T-helper 2 cell treated with Interferon-gamma antibody and Interleukin-4, amounts not matched to agents 100 ng/mL and 5 ng/mL, for 36 hours (primary cell): ENCODE data around the gene SMAGP. TPM values are rescaled to one million over a fixed set of nuclear protein-coding genes. Genes with fewer than 3 reads are reported as not detected.

ENCODE experiments used
- intact Hi-C: fragments of 100-400 bp; cut with micrococcal nuclease; formaldehyde crosslinking; loops from one replicate; pipeline ENCODE4 v1.15.1; 2023
- total RNA-seq: library from RNA; stranded (reverse); gene quantifications from 2 replicates; pipeline ENCODE4 v1.2.3, GENCODE V29; 2022

Gene SMAGP
- total RNA-seq, 1 donor from 2014 or later = 2.0 TPM

DNA sequence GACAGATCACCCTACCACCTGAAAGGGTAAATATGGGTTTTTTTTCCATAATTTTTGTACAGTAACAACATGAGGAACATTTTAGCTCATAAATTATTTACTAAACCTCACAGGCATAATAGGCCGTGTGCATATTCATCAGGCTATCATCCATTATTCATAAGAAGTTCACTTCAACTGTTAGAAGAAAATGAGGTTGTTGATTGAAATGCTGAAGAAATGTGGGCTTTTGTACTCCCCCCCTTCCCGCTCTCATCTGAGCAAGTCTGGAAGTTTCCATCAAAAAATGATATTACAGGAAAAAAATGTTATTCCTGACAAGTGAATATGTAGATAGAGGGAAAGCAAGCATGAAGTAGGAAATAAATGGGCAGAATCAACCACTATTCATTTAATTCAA, 44.4 kb downstream of the SMAGP start:
- intact Hi-C loops = no loop called here

DNA sequence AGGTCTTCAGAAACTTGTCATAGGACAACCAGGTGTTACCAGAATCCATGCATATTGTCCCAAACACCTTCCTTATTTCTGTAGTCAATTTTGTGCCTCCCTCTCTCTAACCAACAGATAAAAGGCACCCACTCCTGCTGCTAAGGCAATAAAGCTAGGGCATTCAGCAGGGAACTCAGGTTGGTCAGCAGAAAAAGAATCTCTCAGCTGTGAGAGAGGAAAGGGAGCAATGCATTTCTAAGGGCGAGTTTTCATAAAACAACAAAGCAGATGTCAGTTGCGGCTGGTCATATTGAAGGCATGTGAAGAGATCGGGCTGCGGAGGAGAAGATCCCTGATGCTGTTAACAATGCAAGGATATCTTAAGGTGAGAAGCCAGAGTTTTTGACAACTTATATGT, 45.0 kb downstream of the SMAGP start:
- intact Hi-C loops = no loop called here

DNA sequence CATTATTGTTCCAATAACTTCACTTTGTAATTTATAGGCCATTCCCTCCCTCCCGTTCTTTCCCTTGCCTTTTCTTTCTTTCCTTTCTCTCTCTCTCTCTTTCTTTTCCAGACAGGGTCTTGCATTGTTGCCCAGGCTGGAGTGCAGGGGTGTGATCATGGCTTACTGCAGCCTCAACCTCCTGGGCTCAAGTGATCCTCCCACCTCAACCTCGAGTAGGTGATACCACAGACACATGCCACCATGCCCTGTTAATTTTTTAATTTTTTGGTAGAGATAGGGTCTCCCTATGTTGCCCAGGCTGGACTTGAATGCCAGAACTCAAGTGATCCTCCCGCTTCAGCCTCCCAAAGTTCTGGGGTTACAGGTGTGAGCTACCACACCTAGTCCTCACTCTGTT, 45.6 kb downstream of the SMAGP start:
- intact Hi-C loops = no loop called here

DNA sequence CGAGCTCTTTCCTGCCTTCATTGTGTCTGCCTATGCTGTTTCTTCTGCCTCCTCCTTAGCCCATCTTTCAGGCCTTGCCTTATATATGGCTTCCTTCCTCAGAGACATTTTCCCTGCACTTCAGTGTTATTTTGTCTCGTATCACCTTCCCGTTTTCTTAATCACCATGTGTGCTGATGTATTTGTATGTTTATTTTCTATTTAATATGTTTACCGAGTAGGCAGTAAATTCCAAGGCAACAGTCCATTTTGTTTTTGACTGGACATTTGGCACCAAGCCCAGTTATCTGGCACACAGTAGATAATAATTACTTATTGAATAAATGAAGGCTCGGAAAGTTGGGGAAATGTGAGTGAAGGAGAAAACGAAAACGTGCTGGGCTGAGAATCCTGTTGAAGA, 47.8 kb downstream of the SMAGP start:
- intact Hi-C loops = no loop called here

DNA sequence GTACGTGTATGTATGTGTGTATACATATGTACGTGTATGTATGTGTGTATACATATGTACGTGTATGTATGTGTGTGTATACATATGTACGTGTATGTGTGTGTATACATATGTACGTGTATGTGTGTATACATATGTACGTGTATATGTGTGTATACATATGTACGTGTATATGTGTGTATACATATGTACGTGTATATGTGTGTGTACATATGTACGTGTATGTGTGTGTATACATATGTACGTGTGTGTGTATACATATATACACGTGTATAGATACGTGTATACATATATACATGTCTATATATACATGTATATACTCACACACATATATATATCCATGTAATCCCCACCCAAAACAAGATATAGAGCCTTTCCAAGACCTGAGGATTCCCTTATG, 50.4 kb downstream of the SMAGP start:
- intact Hi-C loops = loop anchor here (2.0 to 5.0 kb wide), 5 partner anchors 47 to 458 kb away; partner anchors contain the start of genes ATF1, BIN2, LETMD1 and TFCP2

DNA sequence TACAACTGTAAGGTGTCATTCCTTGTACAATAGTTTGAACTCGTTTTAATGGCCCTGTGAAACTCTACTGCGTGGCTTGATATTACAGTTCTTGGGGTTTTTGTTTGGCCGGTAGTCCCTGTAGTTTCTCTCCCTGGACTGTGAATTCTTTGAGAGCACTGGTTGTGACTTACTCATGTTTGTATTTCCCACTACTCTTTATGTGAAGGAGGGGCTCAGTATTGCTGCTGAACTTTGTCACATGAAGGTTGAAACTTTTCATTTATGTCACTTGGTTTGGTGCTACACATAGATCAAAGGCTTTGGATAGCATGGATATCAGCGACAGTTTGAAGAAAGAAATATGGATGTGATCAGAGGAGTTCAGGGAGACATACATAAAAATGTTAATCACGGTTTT, 50.9 kb downstream of the SMAGP start:
- intact Hi-C loops = loop anchor here (2.0 to 5.0 kb wide), 5 partner anchors 47 to 457 kb away; partner anchors contain the start of genes ATF1, BIN2, LETMD1 and TFCP2

DNA sequence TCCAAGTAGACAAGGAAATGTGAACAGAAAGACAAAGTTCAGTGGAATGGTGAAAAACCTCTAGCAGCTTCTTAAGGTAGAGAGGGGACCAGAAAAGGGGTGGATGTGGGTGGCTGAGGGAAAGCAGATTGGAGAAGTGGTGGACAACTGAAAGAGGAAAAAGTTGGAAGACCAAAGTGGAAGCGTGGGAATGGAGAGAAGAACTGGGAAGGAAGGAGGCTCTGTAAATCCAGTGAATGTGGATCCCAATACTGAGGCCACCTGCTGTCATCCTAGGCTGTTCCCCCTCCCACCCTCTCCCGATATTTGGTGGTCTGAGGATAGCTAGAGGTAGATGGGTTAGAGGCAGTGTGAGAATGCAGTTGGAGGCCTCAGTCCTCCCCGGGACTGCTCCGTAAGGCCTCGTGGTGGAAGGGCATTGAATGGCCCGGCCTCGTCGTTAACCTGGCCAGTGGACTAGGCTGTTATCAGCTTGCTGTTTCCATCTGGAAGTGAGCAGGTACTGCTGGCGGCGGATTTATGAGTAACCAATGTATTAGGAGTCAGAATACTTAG, 51.5 kb downstream of the SMAGP start:
- intact Hi-C loops = loop anchor here (1.0 to 5.0 kb wide), 6 partner anchors 20 to 456 kb away; partner anchors contain the start of genes ATF1, BIN2, DAZAP2 and LETMD1

DNA sequence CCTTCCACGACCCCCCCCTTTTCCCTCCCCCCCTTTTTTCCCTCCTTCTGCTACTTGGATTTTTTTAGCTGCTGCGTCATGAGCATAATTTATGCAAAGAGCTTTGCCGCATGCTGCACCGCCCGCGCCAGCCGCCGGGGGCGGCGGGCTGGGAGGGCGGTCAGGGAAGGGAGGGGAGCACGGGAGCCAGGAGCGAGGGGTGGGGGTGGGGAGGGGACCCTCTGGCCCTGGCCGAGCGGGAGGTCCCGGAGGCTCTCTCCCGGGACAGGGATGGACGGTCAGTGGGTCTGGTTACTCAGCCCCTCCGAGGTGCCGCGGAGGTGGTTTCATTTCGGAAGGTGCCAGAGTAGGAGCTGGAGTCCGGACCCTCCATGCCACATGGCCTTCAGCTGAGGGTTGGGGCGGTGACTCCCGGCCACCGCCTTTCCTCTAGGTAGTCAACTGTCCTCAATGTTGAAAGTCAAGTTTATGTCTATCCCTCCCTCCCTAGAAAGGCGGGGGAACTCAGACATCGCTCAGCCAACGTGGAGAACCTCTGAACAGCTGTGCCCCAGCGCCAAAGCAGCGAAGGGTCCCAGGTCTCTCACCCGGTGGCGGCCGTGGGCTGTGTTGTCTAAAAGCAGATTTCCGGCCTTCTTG, 52.1 kb downstream of the SMAGP start, which contains the start of gene POU6F1:
TSS of gene POU6F1 (minus strand) at position 95 of the 639 bp plus-strand sequence. CDS start 11,226 bp downstream, outside the sequence.
- intact Hi-C loops = loop anchor here (1.0 to 5.0 kb wide), 6 partner anchors 20 to 456 kb away; partner anchors contain the start of genes ATF1, BIN2, DAZAP2 and LETMD1

DNA sequence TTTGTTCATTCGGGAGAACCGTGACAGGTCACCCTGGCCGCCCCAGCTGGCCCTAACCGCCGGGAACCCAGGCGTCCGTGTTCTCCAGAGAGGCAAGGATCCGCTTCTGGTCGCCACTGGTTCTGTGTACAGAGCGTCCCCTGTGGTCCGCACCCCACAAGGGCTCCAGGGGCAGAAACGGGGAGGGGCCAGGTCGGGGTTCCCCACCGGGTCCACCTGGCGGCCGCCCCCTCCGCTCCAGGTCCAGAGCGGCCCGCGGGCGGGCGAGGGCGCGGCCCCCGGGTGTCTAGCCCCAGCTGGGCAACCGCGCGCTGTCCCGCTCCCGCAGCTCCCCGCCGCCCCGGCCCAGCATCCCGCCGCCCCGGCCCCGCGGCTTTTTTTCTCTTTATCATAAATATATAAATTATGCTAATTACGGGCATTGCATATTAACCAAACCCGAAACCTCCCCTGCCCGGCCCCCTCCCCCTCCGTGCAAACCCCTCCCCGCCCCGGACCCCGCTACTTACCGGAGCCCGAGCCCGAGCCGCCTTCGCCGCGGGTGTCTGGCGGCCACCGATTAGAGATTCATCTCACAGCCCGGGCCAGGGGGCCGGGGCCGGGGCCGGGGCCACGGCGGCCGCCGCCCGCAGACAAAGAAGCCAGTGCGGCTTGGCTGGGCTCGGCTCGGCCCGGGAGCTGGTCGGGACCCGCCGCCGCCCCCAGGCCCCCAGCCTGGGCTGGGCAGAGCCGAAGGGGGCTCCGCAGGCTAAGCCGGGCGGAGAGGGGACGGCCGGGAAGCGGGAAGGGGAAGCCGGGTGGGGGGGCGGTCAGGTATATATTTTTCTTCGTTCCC, 52.9 kb downstream of the SMAGP start:
- intact Hi-C loops = loop anchor here (5.0 kb wide), 4 partner anchors 50 to 455 kb away; partner anchors contain the start of genes ATF1, BIN2 and LETMD1

DNA sequence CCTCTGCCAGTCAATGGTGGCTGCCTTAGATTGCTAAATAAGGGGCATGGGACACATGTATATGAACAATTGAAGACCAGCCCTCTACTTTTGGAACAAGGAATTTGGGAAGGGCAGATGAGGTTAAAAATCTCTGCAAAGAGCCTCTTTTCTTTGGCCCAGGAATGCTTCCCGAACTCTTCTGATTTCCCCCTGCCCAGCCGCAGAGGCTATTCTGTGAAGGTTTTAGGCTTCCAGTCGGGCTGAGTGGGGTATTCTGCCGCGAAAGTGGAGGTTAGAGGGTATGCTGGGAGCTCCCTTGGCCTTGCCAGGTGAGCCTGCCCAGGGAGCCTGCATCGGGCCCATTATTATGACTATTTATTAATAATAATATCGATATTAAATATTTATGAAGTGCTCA, 53.6 kb downstream of the SMAGP start:
- intact Hi-C loops = loop anchor here (5.0 kb wide), 4 partner anchors 51 to 454 kb away; partner anchors contain the start of genes ATF1, BIN2 and LETMD1

DNA sequence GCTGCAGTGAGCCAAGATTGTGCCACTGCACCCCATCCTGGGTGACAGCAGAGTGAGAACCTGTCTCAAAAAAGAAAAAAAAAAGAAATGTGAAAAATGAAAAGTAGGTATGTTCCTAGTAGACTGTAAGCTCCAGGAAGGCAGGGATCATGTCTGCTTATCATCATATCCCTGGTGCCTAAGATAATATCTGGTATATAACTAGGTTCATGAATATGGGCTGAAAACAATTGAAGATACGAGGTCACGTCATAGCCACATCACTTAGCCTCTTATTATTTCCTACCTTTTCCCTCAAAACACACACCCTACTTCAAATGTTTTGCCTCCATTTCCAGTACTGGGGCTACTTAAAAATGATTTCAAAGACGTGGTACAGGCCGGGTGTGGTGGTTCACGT, 55.3 kb downstream of the SMAGP start:
- intact Hi-C loops = loop anchor here (5.0 kb wide), 4 partner anchors 52 to 453 kb away; partner anchors contain the start of genes ATF1, BIN2 and LETMD1

DNA sequence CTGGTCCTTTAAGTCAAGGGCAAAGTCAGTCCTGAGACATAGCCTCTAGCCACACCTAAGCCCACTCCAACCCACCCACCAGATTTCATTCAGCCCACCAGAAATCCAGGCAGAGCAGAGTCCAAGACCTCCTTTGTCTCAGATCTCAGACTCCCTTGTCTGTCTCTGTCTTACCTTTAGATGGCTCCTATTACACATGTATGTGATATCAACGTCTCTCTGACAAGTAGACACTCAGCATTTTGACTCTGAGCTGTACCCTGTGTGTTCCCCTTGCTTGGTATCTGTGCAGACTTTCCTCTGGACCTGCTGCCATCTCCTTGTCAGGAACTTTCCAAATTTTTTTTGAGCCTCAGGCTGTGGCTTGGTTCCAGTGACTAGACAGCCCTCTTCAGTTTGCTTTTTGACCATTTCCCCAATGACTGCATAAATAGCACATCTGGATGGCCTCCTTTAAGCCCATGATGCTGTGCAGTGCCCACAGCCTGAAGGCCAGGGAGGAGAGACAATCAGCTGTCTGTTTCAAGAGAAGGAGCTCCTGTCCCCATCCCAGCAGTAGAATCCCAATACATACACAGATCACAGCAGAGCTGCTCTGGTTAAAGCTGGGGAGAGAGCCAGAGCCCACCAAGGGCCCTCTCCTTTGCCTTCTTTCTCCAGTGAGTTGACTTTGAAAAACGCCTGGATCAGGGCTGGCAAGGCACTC, 59.4 kb downstream of the SMAGP start:
- intact Hi-C loops = no loop called here

DNA sequence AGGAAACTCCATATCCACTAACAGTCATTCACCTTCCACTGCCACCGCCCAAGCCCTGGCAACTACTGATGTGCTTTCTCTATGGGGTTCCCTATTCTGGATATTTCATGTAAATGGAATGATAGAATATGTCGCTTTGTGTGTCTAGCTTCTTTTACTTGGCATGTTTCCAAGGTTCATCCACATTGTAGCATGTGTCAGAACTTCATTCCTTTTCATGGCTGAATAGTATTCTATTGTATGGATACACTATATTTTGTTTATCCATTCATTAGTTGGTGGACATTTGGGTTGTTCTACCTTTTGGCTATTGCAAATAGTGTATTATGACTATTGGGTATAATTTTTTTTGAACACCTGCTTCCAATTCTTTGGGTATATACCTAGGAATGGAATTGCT, 61.0 kb downstream of the SMAGP start:
- intact Hi-C loops = no loop called here

DNA sequence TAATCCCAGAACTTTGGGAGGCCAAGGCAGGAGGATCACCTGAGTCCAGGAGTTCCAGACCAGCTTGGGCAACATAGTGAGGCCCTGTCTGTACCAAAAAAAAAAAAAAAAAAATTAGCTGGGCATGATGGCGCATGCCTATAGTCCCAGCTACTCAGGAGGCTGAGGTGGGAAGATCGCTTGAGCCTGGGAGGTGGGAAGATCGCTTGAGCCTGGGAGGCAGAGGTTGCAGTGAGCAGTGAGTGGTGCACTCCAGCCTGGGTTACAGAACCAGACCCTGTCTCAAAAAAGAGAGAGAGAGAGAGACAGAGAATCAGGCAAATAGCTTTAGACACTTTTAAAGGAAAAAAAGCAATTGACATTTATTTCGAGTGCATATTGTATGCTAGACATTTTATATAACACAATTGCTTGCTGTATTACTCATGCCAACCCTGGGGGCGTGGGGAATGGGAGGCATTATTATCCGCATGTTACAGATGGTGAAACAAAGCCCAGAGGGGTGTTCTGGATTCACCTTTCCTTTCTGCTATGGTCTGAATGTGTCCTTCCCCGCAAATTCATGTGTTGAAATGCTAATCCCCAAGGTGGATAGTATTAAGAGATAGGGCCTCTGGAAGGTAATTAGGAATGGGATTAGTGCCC, 62.1 kb downstream of the SMAGP start:
- intact Hi-C loops = no loop called here

DNA sequence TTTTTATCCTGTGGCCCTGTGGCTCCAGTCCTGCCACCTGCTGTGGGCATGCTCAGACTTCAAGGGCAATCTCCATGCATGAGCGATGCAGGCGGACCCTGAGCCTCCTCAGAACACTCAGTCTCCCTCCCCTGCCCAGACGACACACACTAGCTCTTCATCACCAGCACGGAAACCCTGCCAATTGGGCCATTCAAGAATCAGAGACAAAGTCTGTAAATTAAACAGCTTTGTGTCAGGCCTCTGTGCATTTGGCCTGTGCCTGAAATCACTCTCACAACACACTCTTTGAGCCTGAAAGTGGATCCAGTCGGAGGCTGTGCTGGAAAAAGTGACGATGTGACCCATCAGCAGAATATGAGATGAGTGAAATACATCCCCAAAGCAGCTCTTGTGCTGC, 64.9 kb downstream of the SMAGP start:
- intact Hi-C loops = no loop called here

DNA sequence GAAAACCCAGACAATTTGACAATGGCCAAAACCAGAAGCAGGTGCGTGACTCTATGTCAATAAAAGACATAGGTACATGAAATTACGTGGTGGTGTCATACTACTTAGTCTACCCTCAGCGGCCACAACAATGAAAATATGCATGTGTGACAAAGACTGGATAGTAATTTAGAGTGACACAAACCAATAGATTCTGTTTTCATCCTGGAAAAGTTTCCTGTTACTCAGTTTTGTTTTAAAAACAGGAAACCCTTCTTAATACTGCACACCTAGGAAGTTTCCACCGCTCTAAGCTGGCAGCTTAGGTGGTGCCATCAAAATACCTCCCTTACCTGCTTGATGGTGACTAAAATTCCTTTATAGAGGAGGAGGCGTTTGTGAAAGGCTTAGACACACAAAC, 67.5 kb downstream of the SMAGP start:
- intact Hi-C loops = no loop called here

DNA sequence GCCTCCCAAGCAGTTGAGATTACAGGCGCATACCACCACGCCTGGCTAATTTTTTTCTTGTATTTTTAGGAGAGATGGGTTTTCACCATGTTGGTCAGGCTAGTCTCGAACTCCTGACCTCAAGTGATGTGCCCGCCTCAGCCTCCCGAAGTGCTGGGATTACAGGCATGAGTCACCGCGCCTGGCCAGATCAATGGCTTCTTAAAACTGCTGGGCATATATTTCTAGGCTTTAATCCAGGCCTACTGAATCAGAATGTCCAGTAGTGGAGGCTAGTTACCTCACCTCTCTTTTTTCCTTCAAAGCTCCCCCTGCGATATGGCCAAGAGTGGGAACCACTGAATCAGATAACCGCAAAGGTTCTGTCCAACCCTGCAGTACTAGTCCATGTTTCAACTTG, 69.4 kb downstream of the SMAGP start:
- intact Hi-C loops = no loop called here

DNA sequence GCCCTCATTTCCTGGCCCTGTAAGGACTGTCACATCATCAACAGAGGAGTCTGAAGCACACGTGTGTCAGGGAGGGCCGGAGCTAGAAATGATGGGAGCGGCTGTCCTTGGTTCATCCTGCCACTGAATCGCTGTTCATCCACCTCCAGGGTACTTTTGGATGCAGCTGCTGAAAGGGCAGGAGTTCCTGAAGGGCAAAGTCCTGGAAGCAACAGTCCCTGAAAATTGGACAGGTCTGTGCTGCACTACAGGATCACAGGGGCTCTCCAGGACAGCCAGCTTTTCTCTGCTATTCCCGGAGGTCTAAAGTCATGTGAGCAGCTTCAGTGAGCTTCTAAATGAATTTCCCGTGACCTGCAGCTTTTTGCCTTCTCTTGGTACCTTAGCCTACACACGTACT, 70.1 kb downstream of the SMAGP start:
- intact Hi-C loops = no loop called here

DNA sequence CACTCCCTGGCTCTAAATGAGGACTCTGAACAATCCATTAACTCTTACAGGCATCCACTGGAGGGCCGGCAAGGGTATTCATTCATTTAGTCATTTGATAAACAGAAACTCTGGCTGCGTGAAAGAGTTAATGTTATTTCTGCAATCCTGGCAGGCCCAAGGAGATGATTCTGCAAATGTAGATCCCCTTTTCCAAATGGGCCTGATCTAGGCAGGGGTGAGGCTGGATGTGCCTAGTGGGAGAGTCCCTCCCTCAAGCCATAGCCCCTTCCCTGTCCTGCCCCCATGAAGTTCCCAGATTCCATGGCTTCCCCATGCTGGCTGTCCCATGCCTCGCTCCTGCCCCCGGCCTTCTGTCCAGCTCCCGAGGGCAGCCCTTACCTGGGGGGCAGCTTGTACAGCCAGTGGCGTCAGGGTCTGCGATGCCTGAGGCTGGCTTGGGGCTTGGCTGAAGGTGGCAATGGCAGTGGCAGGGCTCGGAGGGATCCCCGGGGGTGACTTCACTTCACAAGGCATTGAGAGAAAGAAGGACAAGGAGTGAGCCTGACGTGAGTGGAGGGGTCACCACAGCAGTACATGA, 70.8 kb downstream of the SMAGP start:
- intact Hi-C loops = no loop called here
